ENCODE data around the gene MRPS24. TPM values are rescaled to one million over a fixed set of nuclear protein-coding genes. Genes with fewer than 3 reads are reported as not detected.

MRPS24 gene
- total RNA-seq, 1 experiment from 2014 or later: 116 TPM

DNA sequence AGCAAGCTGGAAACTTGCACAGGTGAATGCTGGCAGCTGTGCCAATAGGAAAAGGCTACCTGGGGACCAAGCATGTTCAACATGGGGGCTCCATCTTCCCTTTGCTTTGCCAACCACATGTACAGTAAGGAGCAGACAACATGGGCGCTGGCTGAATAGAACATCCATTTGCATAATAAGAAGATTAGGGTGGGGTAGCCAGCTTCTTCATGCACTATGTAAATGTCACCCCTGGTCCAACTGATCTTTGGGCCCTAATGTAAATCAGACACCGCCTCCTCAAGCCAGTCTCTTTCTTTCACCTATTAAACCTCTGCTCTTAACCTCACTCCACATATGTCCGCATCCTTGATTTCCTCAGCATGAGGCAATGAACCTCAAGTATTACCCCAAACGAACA, 26.0 kb downstream of the MRPS24 start:
- no peak overlapping the region for H4K5ac ChIP-seq (ENCODE audit: insufficient read length, low read depth, low read length)
- WGBS (ENCODE audit: extremely low coverage, insufficient read length, low lambda C conversion rate): no CpG with 5 or more reads among the region's 4 CpGs
- H3K79me2 ChIP-seq (ENCODE audit: insufficient read depth, low read length): no peaks in the 10 kb centered on the region
- no peak overlapping the region for H3K56ac ChIP-seq (ENCODE audit: insufficient read length, low read depth, low read length)
- no peaks in the 10 kb centered on the region for H3K9me3 ChIP-seq (ENCODE audit: control insufficient read depth, low read depth, low read length)
- no peak overlapping the region for H3K23ac ChIP-seq (ENCODE audit: insufficient read length, low read depth, low read length)
- Mint-ChIP-seq H3K27ac (no peak overlapping the region), H3K4me1 (peaks cover 8 to 13% of the 10 kb centered on the region in 2 experiments), H3K9me3 (no peaks in the 10 kb centered on the region), H3K4me3 (no peak overlapping the region), H3K27me3 (ENCODE audit: low read depth) (no peaks in the 10 kb centered on the region), H3K36me3 (ENCODE audit: insufficient read depth in 1 of 3, low read depth in 3 of 3) (no peaks in the 10 kb centered on the region; a peak in 2 of 7 replicates)
- no peak overlapping the region for H4K8ac ChIP-seq (replicated peaks; ENCODE audit: insufficient read length, low read depth, low read length)
- no peak overlapping the region for H3T11ph ChIP-seq (ENCODE audit: low read length)
- no peak overlapping the region for H3K14ac ChIP-seq (ENCODE audit: insufficient read depth, low read length)
- H3K4ac ChIP-seq (ENCODE audit: low read depth, low read length): no peak overlapping the region
- no peak overlapping the region for H2BK15ac ChIP-seq (ENCODE audit: low read depth, low read length)
- H4K20me1 ChIP-seq (ENCODE audit: control insufficient read depth, insufficient read depth, insufficient read length): no peaks in the 10 kb centered on the region
- H2BK120ac ChIP-seq (ENCODE audit: low read depth, low read length, poor library complexity, severe bottlenecking): no peak overlapping the region
- no peak overlapping the region for H2BK12ac ChIP-seq (ENCODE audit: insufficient read length, low read depth, low read length)
- H3K27ac ChIP-seq (ENCODE audit: insufficient read length, low read depth, low read length): no peak overlapping the region
- H3K27me3 ChIP-seq (ENCODE audit: insufficient read depth, low read length): no peaks in the 10 kb centered on the region
- no peaks in the 10 kb centered on the region for H3K79me1 ChIP-seq (ENCODE audit: insufficient read depth, low read depth, low read length, poor library complexity, severe bottlenecking)
- H2AFZ ChIP-seq (ENCODE audit: low read length): no peak overlapping the region
- H2BK5ac ChIP-seq (ENCODE audit: insufficient read length, low read length): no peak overlapping the region
- no peaks in the 10 kb centered on the region for H3K23me2 ChIP-seq (ENCODE audit: insufficient read length, low read depth, low read length, poor library complexity, severe bottlenecking)
- H3K18ac ChIP-seq (ENCODE audit: insufficient read length, low read depth, low read length): no peak overlapping the region
- no peak overlapping the region for H2AK5ac ChIP-seq (ENCODE audit: insufficient read length, low read length)
- no peak overlapping the region for H3K4me2 ChIP-seq (ENCODE audit: insufficient read depth, insufficient read length, low read length)
- DNase-seq: no peak
- H2BK20ac ChIP-seq (ENCODE audit: low read depth, low read length, poor library complexity, severe bottlenecking): no peak overlapping the region
- no peak overlapping the region for H3K9ac ChIP-seq (ENCODE audit: extremely low read depth, insufficient read length, low read length)
- no peak overlapping the region for H4K91ac ChIP-seq (ENCODE audit: insufficient read length, low read depth, low read length)
- TF ChIP-seq, protein P1, sequence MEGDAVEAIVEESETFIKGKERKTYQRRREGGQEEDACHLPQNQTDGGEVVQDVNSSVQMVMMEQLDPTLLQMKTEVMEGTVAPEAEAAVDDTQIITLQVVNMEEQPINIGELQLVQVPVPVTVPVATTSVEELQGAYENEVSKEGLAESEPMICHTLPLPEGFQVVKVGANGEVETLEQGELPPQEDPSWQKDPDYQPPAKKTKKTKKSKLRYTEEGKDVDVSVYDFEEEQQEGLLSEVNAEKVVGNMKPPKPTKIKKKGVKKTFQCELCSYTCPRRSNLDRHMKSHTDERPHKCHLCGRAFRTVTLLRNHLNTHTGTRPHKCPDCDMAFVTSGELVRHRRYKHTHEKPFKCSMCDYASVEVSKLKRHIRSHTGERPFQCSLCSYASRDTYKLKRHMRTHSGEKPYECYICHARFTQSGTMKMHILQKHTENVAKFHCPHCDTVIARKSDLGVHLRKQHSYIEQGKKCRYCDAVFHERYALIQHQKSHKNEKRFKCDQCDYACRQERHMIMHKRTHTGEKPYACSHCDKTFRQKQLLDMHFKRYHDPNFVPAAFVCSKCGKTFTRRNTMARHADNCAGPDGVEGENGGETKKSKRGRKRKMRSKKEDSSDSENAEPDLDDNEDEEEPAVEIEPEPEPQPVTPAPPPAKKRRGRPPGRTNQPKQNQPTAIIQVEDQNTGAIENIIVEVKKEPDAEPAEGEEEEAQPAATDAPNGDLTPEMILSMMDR (conservative IDR thresholded peaks at IDR 0.05): no peak
- peaks cover 4% of the 10 kb centered on the region; the same call in 1 of the 2 replicates for H3K4me1 ChIP-seq (ENCODE audit: insufficient read depth, low read length)
